NCI-H82 (cell line): ENCODE measurements around the gene FUBP1.

ENCODE experiments used
- DNase-seq: peaks from one replicate; lab custom pipeline; 2025; lab: John Stamatoyannopoulos, UW

FUBP1 gene

GRCh38 chr1:77986810-77987209 lies 7.9 kb upstream of the FUBP1 start:
- peak; percentile 34 for DNase-seq

GRCh38 chr1:77984629-77985028 lies 5.8 kb upstream of the FUBP1 start:
- DNase-seq = no peak

DNA sequence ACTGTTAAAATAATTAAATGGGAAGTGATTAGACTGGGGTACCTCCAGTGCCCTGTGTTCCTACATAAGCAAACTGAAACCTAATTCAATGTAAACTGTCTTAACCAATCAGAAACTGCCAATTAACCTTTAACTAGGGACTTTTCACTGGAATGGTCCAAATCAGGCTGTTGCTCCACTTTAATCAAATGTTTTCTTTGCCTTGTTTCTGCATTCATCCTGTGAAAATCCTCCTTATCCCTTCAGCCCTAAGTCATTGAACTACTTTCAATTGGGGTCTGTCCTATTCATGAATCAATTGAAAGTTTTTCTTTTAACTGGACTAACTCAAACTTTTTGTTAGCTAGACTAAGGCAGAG lies 5.1 kb upstream of the FUBP1 start:
- no peak for DNase-seq

DNA sequence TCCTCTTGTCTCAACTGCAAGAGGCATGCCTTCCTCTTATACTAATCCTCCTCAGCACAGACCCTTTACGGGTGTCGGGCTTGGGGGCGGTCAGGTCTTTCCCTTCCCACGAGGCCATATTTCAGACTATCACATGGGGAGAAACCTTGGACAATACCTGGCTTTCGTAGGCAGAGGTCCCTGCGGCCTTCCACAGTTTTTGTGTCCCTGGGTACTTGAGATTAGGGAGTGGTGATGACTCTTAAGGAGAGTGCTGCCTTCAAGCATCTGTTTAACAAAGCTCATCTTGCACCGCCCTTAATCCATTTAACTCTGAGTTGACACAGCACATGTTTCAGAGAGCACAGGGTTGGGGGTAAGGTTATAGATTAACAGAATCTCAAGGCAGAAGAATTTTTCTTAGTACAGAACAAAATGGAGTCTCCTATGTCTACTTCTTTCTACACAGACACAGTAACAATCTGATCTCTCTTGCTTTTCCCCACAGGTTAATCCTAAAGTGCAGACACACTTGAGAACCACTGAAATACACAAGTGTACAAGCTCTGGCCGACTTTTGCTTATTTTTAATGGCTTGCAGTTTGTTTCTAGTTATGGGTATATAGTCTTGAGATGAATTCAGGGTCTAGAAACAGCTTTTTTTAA lies 4.6 kb upstream of the FUBP1 start:
- DNase-seq = peak; percentile 67

DNA sequence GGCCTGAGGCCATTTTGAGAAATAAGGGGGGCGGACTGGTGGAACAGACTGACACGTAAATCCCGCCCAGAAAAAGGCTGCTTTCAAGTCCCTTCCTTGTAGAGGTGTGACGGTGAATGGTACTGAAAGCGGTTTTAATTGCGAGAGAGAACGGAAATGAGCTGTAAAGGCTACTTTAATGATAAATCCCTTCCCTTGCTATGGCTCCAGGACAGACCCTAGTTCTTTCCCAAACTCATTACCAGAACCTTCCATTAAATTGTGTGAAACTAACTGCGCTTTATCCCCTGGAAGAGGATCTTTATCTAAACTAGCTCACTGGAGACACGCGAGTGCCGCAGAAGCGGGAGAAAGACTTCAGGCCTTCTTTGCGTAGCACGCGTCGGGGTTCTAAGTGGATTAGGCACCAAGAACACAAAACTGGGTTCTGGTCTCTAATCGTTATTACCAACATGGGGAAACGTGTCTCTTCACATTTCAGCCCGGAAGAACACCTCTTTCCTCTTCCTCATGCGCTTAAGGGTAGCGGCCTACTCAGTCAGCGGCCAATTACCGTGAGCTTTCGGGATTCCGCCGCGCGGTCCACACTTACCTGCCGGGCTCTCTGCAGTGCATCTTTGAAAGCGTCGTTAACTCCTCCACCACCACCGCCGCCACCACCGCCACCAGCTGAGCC lies 441 bp downstream of the FUBP1 start:
- DNase-seq = peak; percentile 89

DNA sequence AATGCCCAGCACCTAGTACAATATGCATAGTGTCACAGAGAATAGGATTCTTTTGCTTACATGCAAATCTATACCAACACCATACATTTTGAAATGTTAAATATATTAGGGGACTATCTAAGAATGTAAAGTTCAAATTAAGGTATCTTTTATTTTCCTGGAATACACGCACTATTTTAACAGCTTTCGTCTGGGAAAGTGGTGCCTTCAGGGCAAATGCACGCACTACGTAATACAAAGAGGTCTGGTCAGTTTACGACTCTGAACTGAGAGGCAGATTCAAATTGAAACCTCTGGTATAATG lies 931 bp downstream of the FUBP1 start:
- DNase-seq = no peak

DNA sequence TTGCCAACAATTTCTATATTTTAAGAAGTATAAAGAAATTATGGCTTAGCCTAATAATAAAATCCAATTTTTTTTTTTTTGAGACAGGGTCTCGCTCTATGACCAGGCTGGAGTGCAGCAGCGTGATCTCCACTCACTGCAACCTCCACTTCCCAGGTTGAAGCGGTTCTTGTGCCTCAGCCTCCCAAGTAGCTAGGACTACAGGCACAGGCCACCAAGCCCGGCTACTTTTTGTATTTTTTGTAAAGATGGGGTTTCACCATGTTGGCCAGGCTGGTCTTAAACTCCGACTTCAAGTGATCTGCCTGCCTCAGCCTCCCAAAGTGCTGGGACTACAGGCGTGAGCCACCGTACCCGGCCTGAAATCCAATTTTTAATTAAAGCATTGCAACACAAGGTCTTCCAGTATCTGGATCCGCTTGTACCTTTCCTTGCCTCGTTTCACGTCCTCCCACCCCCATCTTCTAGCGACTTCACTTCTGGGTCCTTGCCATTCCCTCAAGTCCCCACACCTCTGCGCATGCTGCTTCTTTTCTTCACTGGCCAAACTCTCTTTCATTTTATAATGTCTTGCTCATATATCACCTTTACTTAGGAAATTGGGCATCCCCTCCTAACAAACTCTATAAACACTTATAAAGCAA lies 2.3 kb downstream of the FUBP1 start:
- peak; percentile 71 for DNase-seq

GRCh38 chr1:77975907-77976306 lies 3.0 kb downstream of the FUBP1 start:
- no peak for DNase-seq

DNA sequence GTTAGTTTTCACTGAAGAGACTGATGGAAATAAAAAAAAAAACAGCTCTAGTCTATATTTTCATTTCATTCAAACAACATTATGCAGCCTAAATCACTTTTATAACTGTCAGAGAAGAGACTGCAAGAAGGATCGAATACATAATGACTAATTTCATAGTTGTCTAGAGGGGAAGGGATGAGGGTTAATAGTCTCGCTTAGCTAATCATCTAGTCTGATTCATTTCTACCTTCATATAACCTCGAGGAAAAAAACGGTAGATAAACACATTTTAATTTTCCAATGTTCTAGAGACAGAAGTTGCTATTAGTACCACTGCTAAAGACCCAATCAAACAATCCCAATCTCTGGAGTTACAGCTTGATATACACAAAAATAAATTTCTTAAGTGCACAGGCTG lies 3.5 kb downstream of the FUBP1 start:
- no peak for DNase-seq

DNA sequence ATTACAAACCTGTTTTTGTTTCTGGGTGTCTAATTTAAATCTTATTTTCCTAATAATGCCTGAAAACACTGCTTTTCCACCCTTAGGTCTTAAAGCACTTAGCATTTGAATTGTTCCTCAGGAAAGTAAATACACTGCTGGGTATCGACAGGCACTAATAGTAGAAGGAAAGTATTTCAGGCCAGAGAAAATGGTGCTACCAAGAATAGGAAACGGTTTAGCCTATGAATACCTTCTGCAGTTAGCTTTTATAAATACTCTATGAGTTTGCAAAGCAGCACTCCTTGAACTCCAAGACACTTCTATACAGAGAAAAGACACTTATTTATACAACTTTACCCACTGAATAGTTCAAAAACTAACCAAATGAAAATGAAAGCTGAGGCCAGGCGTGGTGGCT lies 6.8 kb downstream of the FUBP1 start:
- no peak for DNase-seq

- DNase-seq = no peak
Measured at GRCh38 chr1:77970192-77970591, 8.7 kb downstream of the FUBP1 start.

- DNase-seq = no peak
Measured at GRCh38 chr1:77966291-77966690, 12.6 kb downstream of the FUBP1 start.

GRCh38 chr1:77961392-77961791 lies 17.5 kb downstream of the FUBP1 start:
- DNase-seq = no peak

DNA sequence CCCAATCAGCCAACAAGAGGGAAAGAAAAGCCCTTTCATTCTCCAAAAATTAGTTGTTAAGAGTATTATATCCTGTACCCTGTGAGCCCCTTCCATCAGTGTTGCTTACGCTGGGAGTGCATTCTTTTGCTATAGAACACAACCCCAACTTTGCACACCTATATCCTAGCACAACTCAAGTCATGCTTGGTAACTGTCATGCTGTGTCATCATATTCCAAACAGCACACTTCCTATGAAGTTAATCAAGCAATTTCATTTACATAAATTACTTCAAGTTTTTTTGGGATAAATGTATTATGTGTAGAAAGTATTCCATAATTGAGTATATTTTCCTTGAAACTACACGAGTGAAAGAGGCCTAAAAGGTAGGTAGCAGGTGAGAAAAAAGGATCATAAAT lies 20.0 kb downstream of the FUBP1 start:
- DNase-seq = no peak

DNA sequence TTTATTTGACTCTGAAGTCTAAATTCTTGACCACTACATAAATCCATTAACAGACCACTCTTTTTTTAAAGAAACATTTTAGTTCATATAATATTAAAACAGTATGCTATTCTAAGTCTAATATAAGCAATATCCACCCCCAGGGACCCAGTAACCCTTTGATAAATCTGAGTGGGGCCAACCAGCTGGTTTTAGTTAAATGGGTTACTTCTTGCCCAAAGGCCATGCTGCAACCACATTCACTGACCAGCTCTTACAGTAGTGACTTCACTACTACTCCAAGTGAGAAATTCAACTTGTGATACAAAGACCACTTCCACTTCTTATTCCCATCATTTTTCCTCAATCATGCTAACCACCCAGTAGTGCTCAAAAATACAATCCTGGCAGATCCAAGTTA lies 20.5 kb downstream of the FUBP1 start:
- no peak for DNase-seq

DNA sequence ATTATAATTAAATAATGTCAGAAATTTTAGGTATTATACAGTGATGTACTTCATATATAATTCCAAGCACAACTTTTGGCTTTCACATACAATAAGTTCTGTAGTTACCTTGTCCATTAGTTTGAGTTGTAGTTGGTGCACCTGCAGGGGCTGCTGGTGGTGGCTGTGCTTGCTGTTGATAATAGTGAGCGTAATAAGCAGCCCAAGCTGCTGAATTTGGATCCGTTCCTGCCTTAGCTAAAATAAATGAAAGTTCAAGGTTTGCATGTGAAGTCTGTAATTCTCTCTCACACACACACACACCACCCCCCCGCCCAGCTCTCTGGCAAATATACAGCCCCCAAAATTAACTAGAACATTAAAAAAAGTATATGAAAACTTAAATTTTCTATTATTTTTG lies 22.4 kb downstream of the FUBP1 start:
- DNase-seq = no peak

- DNase-seq = no peak
Measured at GRCh38 chr1:77955709-77956108, 23.2 kb downstream of the FUBP1 start.

DNA sequence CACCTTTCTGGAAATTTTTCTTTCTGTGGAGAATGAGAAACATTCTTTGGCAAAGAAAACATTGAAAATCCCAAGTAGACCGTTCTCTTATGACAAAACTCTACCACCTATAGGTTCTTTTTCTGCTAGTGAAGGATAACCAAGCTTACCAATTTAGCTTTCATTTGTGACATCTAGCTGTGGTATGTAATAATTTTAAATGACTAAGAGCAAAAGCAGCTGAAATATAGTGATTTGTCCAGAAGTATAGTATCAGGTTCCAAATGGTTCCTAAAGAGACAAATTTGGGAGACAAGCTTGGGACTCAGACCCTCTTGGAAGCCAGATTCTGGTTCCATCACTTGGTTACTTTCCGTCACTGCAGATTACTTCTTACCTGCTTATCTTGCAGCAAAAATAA lies 24.4 kb downstream of the FUBP1 start:
- DNase-seq = no peak

DNA sequence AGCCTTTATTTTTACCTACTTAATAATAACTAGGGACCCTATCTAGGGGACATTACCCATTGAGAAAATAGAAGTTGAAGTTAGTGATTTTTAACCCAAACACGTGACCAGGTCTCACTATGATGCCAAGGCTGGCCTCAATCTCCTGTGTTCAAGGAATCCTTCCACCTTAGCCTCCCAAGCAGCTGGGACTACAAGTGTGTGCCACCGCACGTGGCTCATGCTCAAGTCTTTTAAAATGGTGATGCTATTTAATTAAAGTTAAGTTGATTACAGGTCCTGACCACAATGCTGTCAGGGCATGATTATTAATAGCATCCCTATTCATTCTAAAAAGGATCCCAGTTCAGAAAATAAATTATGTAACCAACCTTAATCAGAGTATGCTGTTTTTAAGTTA lies 25.0 kb downstream of the FUBP1 start:
- DNase-seq = peak; percentile 16

GRCh38 chr1:77951328-77951727 lies 27.5 kb downstream of the FUBP1 start:
- DNase-seq = no peak

DNA sequence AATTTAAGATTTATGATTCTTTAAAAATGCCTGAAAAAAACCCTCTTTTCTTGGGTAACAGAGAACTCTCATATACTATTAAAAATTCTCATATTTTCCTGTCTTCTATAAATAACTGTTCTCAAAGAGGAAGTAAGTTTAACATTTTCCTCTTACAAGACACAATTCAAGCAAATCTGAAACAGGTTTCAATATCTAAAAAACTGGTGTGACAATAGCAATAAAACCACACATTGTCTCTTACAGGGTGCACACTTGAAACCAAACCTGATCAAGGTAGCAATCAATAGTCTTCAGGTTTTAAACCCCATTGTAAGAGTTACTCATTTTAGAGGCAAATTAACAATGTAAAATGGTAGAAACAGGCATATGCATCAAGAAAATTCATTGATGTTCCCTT lies 28.0 kb downstream of the FUBP1 start:
- DNase-seq = no peak

GRCh38 chr1:77948841-77949424 lies 29.9 kb downstream of the FUBP1 start:
- DNase-seq = peak; percentile 75

GRCh38 chr1:77945345-77945744 lies 33.5 kb downstream of the FUBP1 start:
- no peak for DNase-seq
